ENCODE results near the gene PNRC2.
A peak's percentile ranks its signal among the peaks of the same experiment; 100 is the strongest.

PNRC2 gene

DNA sequence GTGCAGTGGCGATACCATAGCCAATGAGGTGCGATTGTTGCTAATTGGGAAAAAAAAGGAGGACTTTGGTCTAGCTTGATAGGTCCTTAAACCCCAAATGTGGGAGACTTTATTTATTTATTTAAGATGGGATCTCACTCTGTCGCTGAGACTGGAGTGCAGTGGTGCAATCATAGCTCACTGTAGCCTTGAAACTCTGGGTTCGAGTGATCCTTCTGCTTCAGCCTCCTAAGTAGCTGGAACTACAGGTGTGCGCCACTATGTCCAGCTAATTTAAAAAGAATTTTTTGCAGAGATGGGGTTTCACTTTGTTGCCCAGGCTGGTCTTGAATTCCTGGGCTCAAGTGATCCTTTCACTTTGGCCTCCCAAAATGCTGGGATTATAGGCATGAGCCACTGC is 44.5 kb downstream of the PNRC2 start:
- CTCF ChIA-PET: interaction anchor here (0.6 to 2.3 kb wide), 7 partner anchors 15 to 287 kb away, joined by 3 to 11 read pairs (median 3); partner anchors contain the start of gene MYOM3
- POLR2A ChIA-PET: interaction anchor here (0.8 to 1.9 kb wide), 4 partner anchors 15 to 40 kb away, joined by 3 to 10 read pairs (median 4); partner anchors contain the start of gene SRSF10
- no peak overlapping the region; the same call in 1 of the 2 replicates for H3K27ac ChIP-seq (ENCODE audit: extremely low read depth, low read depth, low read length)

DNA sequence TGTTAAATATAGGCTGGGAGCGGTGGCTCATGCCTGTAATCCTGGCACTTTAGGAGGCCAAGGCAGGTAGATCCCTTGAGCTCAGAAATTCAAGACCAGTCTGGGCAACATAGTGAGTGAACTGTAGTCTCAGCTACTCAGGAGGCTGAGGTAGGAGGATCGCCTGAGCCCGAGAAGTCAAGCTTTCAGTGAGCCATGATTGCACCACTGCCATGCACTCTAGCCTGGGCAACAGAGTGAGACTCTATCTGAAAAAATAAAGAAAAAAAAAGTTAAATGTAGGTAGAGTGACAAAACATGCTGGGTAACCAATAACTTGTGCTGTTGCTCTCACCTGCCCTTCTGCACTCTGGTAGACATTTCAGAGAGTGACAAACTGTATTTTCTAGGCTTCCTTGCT is 45.5 kb downstream of the PNRC2 start:
- Histone ChIP-seq H3K9me3 (ENCODE audit: control insufficient read depth, insufficient read depth, low read depth, low read length) (no peaks in the 10 kb centered on the region), H3K4me3 (ENCODE audit: low read depth, low read length) (no peak overlapping the region), H3K4me1 (ENCODE audit: control insufficient read depth, insufficient read depth, low read length) (peaks cover 23% of the 10 kb centered on the region), H3K36me3 (ENCODE audit: control insufficient read depth in 2 of 2, insufficient read depth in 1 of 2, low read length in 2 of 2) (no peaks in the 10 kb centered on the region), H3K27ac (ENCODE audit: extremely low read depth, low read depth, low read length) (no peak overlapping the region)
- POLR2A ChIA-PET: no interaction called here
- TF ChIP-seq ZNF600 (tag by site-specific recombination; IDR thresholded peaks at IDR 0.05): no peak
- TF ChIP-seq, protein P1, sequence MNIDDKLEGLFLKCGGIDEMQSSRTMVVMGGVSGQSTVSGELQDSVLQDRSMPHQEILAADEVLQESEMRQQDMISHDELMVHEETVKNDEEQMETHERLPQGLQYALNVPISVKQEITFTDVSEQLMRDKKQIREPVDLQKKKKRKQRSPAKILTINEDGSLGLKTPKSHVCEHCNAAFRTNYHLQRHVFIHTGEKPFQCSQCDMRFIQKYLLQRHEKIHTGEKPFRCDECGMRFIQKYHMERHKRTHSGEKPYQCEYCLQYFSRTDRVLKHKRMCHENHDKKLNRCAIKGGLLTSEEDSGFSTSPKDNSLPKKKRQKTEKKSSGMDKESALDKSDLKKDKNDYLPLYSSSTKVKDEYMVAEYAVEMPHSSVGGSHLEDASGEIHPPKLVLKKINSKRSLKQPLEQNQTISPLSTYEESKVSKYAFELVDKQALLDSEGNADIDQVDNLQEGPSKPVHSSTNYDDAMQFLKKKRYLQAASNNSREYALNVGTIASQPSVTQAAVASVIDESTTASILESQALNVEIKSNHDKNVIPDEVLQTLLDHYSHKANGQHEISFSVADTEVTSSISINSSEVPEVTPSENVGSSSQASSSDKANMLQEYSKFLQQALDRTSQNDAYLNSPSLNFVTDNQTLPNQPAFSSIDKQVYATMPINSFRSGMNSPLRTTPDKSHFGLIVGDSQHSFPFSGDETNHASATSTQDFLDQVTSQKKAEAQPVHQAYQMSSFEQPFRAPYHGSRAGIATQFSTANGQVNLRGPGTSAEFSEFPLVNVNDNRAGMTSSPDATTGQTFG (tag by site-specific recombination; IDR thresholded peaks at IDR 0.05; ENCODE audit: borderline replicate concordance): no peak
- TF ChIP-seq ZNF354C (tag by site-specific recombination; IDR thresholded peaks at IDR 0.05; ENCODE audit: borderline replicate concordance, low read depth): no peak
- no peak for TF ChIP-seq ZNF791 (tag by site-specific recombination; IDR thresholded peaks at IDR 0.05)
- no peak for TF ChIP-seq IKZF3 (tag by site-specific recombination; IDR thresholded peaks at IDR 0.05)
- TF ChIP-seq HOXD13 (CRISPR knock-in tag; IDR thresholded peaks at IDR 0.05; ENCODE audit: borderline replicate concordance): no peak
- TF ChIP-seq, protein P2, sequence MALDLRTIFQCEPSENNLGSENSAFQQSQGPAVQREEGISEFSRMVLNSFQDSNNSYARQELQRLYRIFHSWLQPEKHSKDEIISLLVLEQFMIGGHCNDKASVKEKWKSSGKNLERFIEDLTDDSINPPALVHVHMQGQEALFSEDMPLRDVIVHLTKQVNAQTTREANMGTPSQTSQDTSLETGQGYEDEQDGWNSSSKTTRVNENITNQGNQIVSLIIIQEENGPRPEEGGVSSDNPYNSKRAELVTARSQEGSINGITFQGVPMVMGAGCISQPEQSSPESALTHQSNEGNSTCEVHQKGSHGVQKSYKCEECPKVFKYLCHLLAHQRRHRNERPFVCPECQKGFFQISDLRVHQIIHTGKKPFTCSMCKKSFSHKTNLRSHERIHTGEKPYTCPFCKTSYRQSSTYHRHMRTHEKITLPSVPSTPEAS (tag by site-specific recombination; IDR thresholded peaks at IDR 0.05): no peak
- TF ChIP-seq ZNF121 (tag by site-specific recombination; IDR thresholded peaks at IDR 0.05): 0 out of 2 replicates have a peak, but pooled peaks have one; percentile 23
- TF ChIP-seq, protein P3, sequence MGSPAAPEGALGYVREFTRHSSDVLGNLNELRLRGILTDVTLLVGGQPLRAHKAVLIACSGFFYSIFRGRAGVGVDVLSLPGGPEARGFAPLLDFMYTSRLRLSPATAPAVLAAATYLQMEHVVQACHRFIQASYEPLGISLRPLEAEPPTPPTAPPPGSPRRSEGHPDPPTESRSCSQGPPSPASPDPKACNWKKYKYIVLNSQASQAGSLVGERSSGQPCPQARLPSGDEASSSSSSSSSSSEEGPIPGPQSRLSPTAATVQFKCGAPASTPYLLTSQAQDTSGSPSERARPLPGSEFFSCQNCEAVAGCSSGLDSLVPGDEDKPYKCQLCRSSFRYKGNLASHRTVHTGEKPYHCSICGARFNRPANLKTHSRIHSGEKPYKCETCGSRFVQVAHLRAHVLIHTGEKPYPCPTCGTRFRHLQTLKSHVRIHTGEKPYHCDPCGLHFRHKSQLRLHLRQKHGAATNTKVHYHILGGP (tag by site-specific recombination; IDR thresholded peaks at IDR 0.05): no peak
- CTCF ChIA-PET: no interaction called here

More for the DNA sequence above, 44.5 kb downstream of the PNRC2 start:
- H3K36me3 ChIP-seq (ENCODE audit: control insufficient read depth in 2 of 2, insufficient read depth in 1 of 2, low read length in 2 of 2): no peaks in the 10 kb centered on the region
- no peak overlapping the region for H3K4me3 ChIP-seq (ENCODE audit: low read depth, low read length)
- H3K4me1 ChIP-seq (ENCODE audit: control insufficient read depth, insufficient read depth, low read length): peaks cover 18% of the 10 kb centered on the region
- no peaks in the 10 kb centered on the region for H3K9me3 ChIP-seq (ENCODE audit: control insufficient read depth, insufficient read depth, low read depth, low read length)
- TF ChIP-seq, protein P4, sequence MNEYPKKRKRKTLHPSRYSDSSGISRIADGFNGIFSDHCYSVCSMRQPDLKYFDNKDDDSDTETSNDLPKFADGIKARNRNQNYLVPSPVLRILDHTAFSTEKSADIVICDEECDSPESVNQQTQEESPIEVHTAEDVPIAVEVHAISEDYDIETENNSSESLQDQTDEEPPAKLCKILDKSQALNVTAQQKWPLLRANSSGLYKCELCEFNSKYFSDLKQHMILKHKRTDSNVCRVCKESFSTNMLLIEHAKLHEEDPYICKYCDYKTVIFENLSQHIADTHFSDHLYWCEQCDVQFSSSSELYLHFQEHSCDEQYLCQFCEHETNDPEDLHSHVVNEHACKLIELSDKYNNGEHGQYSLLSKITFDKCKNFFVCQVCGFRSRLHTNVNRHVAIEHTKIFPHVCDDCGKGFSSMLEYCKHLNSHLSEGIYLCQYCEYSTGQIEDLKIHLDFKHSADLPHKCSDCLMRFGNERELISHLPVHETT (tag by site-specific recombination; IDR thresholded peaks at IDR 0.05): no peak
- no peak for TF ChIP-seq ZNF221 (tag by site-specific recombination; IDR thresholded peaks at IDR 0.05; ENCODE audit: borderline replicate concordance)
- TF ChIP-seq ZNF544 (tag by site-specific recombination; IDR thresholded peaks at IDR 0.05): no peak

GRCh38 chr1:24007079-24007478 is 47.5 kb downstream of the PNRC2 start:
- Histone ChIP-seq H3K36me3 (ENCODE audit: control insufficient read depth in 2 of 2, insufficient read depth in 1 of 2, low read length in 2 of 2) (no peaks in the 10 kb centered on the region), H3K4me3 (ENCODE audit: low read depth, low read length) (no peak overlapping the region), H3K27ac (ENCODE audit: extremely low read depth, low read depth, low read length) (no peak overlapping the region), H3K9me3 (ENCODE audit: control insufficient read depth, insufficient read depth, low read depth, low read length) (no peaks in the 10 kb centered on the region), H3K4me1 (ENCODE audit: control insufficient read depth, insufficient read depth, low read length) (peaks cover 33% of the 10 kb centered on the region)
- ChIA-PET POLR2A (interaction anchor here (0.6 to 0.8 kb wide), 2 partner anchors 48 to 378 kb away, joined by 5 to 6 read pairs; no protein-coding TSS in a partner anchor), CTCF (interaction anchor here (0.7 kb wide), 1 partner anchor 17 kb away, joined by 5 read pairs; no protein-coding TSS in a partner anchor)
- TF ChIP-seq ZNF175 (tag by site-specific recombination; IDR thresholded peaks at IDR 0.05): no peak
- TF ChIP-seq ZNF248 (tag by site-specific recombination; IDR thresholded peaks at IDR 0.05): peak; percentile 64; the same call in 1 of the 2 replicates
- no peak for TF ChIP-seq ZNF580 (tag by site-specific recombination; IDR thresholded peaks at IDR 0.05)
- TF ChIP-seq, protein P5, sequence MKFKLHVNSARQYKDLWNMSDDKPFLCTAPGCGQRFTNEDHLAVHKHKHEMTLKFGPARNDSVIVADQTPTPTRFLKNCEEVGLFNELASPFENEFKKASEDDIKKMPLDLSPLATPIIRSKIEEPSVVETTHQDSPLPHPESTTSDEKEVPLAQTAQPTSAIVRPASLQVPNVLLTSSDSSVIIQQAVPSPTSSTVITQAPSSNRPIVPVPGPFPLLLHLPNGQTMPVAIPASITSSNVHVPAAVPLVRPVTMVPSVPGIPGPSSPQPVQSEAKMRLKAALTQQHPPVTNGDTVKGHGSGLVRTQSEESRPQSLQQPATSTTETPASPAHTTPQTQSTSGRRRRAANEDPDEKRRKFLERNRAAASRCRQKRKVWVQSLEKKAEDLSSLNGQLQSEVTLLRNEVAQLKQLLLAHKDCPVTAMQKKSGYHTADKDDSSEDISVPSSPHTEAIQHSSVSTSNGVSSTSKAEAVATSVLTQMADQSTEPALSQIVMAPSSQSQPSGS (tag by site-specific recombination; IDR thresholded peaks at IDR 0.05; ENCODE audit: low read depth): no peak
- TF ChIP-seq ZNF146 (tag by site-specific recombination; IDR thresholded peaks at IDR 0.05): no peak
- no peak for TF ChIP-seq ZNF610 (tag by site-specific recombination; IDR thresholded peaks at IDR 0.05; ENCODE audit: borderline replicate concordance)
- TF ChIP-seq OVOL3 (tag by site-specific recombination; IDR thresholded peaks at IDR 0.05): no peak
- TF ChIP-seq ZNF169 (tag by site-specific recombination; IDR thresholded peaks at IDR 0.05): no peak
- no peak for TF ChIP-seq ZBTB8A (tag by site-specific recombination; IDR thresholded peaks at IDR 0.05)
- no peak for TF ChIP-seq GLIS1 (tag by site-specific recombination; IDR thresholded peaks at IDR 0.05)
- TF ChIP-seq ZBTB17 (tag by site-specific recombination; IDR thresholded peaks at IDR 0.05): no peak
- no peak for TF ChIP-seq HOXD13 (CRISPR knock-in tag; IDR thresholded peaks at IDR 0.05; ENCODE audit: borderline replicate concordance)
- TF ChIP-seq SETDB1 (IDR thresholded peaks at IDR 0.05; ENCODE audit: insufficient read length, low read length): peak; percentile 63
